GM19238 (cell line): ENCODE data around the gene ZFR2.
"Not testable (repeated sequence)": the region's sequence is repeated elsewhere in the genome, so short reads cannot be mapped to it uniquely, and the experiment has no call there.

Source experiments
- DNase-seq: peaks from one replicate; pipeline ENCODE4 v3.0.0; 2011; ENCODE audit warnings: low spot score; ENCODE audit not compliant: insufficient read length

Gene ZFR2

DNA sequence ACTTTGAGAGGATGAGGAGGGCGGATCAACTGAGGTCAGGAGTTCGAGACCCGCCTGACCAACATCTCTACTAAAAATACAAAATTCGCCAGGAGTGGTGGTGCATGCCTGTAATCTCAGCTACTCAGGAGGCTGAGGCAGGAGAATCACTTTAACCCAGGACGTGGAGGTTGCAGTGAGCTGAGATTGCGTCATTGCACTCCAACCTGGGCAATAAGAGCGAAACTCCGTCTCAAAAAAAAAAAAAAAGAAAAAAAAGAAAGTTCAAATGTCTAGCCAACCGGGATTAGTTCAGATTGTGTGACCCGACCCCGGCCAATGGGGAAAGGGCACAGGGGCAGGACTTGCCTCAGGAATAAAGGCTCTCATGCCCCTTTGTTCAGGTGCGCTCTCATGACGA is 5.9 kb upstream of the ZFR2 start:
- not testable (repeated sequence) for DNase-seq

DNA sequence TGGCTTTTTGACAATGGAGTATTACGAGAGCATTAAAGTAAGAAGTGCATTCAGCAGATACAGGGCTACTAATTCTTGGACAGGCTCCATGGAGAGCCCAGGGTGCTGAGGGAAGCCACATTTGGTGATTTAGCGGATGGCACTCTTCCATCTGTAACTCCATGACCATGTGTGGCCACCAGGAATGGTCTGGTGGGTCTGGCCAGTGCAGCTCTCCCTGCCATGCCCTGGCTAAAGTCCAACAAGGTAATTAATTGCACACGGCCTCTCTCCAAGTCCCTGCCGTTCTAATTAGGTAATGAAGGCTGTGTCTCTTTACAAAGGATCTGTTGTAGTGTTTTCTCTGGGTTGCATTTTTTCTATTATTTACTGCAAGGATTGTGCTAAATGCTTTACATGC is 4.3 kb upstream of the ZFR2 start:
- no peak for DNase-seq

DNA sequence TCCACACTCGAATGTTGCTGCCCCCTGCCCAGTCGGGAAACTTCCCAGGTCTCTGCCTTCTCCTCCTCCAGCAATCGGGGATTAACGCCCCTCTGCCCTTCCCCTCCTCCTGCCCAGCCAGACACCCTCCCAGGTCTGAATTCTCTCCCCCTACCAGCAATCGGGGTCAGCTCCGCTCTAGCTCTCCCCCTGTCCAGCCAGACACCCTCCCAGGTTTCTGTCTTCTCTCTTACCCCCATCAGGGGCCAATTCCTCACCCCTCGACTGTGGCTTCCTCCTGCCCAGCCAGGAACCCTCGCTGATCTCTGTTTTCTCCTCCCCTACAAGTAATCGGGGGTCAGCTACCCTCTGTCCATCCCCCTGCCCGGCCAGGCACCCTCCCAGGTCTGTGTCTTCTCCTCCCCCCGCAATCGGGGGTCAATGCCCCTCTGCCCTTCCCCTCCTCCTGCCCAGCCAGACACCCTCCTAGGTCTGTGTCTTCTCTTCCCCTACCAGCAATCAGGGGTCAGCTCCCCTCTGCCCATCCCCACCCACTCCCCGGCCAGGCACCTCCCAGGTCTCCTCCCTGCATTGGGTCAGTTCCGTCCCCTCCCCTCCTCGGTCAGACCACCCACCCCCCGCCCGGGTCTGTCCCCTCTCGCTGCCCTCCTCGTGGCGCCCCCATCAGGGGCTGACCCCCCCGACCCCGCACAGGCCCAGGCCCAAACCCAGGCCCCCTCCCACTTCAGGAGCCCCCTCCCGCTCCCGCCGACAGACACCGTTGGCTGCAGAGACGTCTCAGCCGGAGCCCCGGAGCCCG is 668 bp downstream of the ZFR2 start:
- no peak for DNase-seq

DNA sequence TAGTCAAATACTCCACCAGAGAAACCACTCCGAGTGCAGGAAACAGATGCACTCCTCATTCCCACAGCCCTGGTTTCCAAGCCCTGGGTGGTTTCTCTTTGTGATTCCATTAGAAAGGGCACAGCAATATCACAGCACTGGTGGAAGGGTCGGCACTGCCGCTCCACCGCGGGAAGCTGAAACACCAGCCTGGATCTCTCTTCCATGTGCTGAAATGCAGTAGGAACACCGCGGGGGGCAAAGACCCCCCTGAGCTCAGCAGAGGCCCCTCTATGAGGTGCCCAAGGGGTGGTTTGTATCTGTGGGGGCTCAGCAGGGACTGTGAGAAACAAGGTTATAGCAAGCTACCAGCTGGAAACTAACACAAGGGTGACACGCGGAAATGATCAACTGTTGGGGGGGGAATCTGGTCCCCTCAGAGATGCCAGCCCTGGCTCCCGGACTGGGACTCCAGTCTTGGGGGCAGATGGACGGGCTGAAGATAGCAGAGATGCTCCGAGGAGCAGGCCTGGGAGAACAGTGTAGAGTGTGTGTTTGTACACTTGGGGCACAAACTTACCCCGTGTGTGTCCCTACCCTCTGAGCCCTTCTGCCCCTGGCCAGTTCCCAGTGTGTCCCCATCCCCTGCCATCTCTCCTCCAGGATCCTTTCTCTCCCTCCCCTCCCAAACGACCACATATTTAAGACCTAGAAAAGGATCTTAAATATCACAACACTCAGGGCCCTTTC is 1.8 kb downstream of the ZFR2 start:
- DNase-seq: no peak

DNA sequence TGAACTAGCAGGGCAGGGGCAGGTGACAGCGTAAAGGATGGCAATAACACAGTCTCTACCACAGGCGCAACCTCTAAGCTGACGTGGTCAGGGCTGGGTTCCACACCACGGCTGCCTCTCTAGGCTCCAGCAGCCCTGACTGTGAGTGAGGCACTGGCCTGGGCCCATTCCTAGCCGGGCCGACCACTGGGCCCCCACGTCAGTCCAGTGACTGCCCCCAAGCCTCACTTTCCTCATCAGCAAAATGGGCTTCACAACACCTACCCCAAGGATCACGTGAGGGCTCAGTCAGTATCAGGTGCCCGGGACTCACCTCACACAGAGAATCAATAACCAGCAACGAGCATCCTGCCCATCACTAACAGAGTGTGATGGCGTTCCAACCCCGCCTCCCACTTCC is 5.2 kb downstream of the ZFR2 start:
- no peak for DNase-seq

DNA sequence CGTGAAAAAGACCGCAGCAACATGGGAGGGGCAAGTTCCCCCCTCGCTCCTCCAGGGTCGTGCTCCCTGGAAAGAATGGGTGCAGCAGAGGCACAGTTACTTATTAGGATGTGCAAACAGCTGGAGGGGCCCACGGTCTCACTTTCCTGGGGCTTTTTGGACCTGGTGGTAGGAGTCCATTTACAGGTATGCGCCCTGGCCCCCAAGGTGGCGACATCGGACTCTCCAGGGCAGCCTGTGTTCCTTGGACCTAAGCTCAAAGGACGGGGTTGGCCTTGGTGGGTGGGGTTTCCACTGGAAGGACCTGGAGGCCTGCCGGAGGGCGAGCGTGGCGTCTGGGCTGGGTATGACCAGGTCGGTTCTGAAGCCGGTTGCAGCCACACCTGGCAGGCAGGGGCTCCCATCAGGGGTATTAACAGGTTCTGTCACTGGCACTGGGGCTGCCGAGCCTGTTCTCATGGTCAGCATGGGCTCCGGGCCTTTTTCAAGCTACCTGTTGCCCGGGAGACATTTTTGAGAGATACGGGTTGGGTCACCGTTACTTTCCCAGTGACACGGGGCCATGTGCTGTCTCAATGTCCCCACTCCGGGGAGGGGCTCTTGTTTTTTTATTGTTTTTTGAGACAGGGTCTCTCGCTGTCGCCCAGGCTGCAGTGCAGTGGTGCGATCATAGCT is 5.9 kb downstream of the ZFR2 start:
- no peak for DNase-seq

DNA sequence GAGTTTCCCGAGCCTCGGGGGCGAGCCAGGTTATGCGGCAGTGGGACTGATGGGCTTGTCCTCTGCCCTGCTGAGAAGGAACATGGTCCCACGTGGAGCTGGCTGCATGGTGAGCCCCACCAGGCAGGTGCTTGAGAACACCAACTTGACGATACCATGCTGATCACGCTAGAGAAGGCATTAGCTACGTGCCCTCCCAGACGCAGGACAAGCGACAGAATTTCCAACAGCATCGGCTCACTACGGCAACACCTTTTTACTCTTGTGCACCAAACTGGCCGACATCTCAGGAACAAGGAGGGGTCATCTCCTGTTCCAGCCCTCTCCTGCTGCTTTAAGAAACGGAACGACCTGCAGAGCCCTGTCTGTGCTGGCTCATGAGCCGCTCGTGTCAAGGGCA is 8.3 kb downstream of the ZFR2 start:
- DNase-seq: no peak

DNA sequence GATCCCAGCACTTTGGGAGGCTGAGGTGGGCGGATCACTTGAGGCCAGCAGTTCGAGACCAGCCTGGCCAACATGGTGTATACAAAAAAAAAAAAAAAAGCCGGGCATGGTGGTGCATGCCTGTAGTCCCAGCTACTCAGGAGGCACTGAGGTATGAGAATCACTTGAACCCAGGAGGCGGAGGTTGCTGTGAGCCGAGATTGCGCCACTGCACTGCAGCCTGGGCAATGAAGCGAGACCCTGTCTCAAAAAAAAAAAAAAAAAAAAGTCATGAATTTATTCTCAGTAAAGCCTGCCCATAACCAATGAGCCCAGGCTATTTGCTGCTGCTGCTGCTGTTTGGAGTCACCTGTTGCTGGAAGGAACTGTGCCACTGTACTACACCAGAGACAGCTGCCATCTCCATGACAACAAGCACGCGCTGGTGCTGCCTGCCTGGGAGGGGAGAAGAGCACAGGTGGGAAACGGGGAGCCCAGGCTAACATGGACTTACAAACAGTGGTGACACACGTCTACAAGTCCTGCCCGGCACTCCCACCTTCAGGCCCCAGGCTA is 11.3 kb downstream of the ZFR2 start:
- peak; percentile 43 for DNase-seq

DNA sequence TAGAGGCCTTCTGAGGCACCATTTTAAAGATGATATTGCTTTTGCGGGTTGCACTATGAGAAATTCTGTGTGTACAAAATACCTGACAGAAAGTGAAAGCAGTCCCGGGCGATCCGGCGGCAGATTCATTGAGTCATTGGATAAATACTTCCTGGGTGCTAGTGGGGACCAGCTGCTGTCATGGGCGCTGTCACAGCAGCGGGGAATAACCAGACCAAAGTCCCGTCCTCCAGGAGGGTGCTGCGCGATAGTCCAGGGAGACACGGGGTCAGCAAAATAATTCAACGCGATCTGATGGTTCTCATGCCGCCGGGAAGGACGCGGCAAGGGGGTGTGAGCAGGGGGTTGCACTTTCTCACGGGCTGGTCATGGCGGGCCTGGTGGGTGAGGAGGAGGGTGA is 13.5 kb downstream of the ZFR2 start:
- DNase-seq: no peak

DNA sequence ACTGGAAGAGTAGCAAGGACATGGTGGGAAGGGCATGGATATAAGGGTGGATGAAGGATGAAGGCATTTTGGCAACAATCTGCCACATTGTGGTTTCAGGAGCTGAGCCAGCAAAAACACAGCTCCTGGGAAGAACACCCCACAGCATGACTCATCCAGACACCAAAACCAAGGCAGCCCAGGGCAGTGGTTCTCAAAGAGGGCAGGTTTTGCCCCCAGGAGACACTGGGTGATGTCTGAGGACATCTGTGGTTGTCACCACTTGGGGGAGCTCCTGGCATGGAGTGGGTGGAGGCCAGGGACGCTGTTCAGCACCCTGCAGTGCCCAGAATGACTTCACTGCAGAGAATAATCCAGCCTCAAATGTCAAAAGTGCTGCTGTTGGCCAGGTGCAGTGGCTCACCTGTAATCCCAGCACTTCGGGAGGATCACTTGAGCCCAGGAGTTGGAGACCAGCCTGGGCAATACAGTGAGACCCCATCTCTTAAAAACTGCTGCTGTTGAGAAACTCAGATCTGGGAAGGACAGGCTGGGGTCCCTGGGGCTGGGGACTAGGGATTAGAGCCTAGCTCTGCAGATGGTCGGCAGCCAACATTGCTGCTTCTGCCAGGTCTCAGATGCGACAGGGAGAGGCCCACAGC is 16.1 kb downstream of the ZFR2 start:
- DNase-seq: no peak

DNA sequence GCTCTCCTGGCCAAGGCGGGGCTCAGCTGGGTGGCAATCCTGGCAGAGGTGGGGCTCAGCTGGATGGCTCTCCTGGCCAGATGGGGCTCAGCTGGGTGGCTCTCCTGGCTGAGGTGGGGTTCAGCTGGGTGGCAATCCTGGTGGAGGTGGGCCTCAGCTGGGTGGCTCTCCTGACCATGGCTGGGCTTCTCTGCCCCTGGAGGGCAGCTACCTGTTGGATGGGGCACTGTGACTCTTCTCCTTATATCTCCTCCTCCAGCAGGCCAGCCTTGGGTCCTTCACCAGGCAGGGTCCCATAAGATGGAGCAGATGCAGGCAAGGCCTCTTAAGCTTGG is 16.7 kb downstream of the ZFR2 start:
- no peak for DNase-seq

DNA sequence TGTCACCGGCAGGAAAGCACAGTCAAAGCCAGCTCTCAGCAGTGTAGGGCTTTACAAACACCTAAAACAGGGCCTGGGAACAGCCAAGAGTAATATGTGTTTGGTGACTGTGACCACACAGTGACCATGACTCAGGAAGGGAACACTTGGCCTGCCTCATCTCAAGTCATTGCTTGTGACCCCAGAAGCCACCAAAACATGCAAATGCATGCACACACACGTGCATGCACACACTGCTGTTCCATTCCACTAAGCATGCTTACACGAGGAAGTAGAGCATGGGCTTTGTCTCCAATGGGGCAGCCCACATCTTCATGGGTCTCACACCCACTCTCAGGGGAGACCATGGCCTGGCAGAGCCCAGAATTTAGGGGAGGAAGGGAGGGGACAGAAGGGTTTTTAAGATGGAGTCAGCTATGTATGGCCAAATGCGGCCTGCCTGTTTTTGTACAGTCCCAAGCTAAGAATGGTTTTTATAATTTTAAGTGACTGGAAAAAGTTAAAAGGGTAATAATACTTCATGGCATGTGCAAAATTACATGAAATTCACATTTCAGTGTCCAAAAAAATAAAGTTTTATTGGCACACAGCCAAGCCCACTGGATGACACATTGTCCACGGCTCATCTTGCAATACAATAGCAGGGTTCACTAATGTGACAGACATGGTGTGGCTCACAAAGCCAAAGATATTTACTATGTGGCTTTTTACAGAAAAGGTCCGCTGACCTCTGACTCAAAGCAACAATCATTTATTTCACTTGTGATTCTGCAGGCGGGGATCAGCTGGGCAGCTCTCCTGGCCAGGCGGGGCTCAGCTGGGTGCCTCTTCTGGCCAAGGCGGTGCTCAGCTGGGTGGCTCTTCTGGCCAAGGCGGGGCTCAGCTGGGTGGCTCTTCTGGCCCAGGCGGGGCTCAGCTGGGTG is 17.3 kb downstream of the ZFR2 start:
- no peak for DNase-seq

DNA sequence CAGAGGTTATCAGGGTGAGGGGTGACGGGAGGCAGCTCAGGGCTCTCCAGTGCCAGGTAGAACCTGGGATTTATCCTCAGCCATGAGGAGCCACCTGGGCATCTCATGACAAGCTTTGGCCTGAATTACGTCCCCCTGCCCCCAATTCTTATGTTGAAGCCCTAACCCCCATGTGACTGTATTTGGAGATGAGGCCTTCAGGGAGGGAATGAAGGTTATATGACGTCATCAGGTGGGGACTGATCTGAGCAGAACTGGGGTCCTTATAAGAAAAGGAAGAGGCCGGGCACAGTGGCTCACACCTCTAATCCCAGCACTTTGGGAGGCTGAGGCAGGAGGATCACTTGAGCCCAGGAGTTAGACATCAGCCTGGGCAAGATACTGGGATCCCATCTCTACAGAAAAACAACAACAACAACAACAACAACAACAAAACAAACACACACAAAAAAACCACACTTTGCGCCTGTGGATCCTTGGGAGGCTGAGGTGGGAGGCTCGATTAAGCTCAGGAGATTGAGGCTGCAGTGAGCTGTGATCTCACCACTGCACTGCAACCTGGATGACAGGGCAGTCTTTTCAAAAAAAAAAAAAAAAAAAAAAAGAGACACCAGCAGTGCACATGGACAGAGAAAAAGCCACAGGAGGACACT is 18.4 kb downstream of the ZFR2 start:
- DNase-seq: no peak

DNA sequence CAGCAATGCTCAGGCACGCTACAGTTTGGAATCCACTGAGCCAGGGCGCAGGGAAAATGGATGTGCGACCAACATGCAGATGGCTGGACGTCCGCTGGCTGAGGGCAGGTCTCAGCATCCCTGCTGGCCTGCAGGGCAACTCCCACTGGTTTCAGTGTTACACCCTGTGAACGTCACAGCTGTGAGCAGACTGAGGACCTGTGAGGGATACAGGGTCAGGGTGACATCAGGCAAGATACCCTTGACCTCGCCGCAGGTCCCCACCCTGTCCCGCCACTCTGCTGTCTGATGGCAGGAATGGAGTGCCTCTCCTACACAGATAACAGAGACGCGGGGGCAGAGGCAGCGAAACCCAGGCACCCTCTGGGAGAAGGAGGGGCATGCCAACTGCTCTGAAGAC is 19.1 kb downstream of the ZFR2 start:
- DNase-seq: no peak

DNA sequence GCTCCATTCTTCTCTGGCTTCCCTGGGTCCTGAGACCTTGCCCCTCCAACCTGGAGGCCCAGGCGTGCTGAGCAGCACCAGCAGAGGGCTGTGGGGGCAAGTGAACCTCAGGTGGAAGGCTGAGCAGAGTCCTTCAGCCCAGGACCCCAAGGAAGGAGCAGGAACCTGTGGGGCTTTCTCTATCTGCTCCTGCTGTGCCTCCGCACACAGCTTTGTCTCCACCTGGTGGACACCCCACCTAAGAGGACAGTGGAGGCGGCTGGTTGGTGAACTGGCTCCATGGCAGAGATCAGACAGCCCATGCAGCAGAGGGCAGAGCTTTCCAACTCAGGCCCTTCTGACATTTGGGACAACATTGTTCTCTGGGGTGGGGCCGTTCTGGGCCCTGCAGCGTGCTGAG is 19.7 kb downstream of the ZFR2 start:
- no peak for DNase-seq

DNA sequence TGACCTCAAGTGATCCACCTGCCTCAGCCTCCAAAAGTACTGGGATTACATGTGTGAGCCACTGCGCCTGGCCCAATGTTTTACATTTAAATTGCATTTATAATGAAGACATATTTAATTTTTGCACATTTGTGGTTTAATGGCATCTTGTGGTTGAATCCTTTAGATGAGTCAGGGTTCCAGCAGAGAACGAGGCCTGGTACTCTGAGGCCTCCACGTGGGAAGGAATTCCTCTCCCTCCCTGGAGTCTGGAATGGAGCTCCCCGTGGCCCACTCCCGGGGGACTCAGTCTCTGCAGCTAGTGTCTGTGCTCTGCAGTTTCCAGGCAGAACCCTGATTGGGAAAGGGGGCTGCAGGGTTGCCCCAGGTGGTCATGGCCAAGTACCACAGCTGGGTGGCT is 24.2 kb downstream of the ZFR2 start:
- no peak for DNase-seq

DNA sequence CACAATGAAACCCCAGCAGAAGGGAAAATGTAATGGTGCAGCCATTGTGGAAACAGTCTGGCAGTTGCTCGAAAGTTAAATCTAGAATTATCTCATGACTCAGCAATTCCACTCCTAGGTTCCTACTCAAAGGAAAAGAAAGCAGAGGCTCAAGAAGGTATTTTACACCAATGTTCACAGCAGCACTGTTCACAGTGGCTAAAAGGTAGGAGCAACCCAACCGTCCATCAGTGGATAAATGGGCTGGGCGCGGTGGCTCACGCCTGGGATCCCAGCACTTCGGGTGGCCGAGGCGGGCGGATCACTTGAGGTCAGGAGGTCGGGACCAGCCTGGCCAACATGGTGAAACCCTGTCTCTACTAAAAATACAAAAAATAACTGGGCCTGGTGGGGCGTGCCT is 25.9 kb downstream of the ZFR2 start:
- no peak for DNase-seq

DNA sequence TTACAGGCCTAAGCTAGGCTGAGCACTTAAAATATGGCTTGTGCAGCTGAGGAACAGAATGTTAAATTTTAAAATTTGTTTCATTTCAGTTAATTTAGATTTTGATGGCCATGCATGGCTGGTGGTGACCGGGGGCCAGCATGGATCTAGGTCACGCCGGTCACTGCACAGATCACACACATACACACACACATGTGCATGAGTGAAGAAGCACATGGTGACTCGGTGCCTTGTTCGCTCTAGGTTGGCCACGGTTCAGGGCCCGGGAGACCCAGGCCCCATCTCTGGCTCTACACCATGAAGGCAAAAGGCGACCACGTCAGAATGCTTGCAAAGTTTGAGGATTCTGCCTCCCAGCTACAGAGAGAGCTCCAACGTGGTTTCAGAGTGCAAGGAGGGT is 28.0 kb downstream of the ZFR2 start:
- DNase-seq: no peak

DNA sequence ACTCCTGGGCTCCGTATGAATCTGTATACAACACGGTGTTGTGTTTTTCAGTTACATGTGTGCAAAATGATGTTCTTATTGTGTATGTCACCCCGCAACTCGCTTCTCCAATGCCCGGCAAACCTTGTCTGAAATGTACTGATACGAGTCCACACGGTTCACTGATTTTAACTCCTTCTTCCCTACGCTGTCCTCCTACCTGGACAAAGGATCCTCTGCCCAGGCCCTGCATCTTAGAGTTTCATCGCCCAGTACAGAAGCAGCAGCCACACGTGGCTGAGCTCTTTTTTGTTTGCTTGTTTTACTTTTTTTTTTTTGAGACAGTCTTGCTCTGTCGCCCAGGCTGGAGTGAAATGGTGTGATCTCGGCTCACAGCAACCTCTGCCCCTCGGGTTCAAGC is 28.9 kb downstream of the ZFR2 start:
- no peak for DNase-seq

DNA sequence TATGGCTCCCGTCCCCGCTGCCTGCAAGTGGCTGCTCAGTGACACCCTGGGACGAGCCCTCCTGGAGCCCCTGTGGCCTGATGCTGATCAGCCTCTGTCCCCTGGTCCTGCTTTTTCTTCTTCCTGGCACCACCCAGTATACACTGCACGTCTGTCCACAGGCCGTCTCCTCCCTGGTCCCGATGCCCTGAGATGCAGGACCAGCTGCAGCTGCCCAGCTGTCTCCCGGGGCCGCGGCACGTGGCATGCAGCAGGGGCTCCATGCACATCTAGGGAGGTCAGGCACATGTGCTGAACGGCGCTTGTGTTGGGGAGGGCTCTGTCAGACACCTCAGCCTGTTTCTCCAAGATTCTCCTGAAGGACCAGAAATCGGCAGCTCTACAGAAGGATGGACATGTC is 30.2 kb downstream of the ZFR2 start:
- no peak for DNase-seq
